ENCODE results near the gene KRT7. TPM values are rescaled to one million over a fixed set of nuclear protein-coding genes. Genes with fewer than 3 reads are reported as not detected.

The KRT7 gene
- total and polyA plus RNA-seq, 9 of the 15 experiments (the other 6 are each of a cell fraction or from before 2014, with no cell fraction given): 1.4 TPM; not detected in 8

DNA sequence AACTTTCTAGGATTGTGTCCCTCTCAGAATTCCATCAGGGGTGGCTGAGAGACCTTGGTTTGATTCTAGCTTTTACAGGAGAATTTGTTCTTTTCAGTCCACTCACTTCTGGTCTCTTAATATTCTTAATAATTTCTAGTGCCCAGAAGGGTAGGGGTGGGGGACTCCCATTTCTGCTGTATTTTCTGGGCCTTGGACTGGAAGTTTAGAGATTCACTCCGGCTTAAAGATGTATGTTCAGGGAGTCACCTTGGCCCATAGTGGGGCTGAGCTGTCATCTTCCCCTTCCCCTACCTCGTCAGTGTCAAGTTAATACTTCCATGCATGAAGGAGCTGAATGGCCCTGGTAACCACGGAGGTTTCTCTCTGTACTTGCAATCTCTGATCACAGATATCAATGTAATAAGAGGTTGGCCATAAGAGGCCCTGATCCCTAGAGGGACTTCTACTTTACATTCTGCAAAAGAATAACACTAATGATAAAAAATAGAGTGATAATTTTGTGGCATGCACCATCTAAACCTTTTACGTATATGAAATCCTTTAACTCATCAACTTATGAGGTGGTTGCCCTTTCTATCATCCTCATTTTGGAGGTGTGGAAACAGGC is 51.6 kb downstream of the KRT7 start (continued):
- TF ChIP-seq, protein P1, sequence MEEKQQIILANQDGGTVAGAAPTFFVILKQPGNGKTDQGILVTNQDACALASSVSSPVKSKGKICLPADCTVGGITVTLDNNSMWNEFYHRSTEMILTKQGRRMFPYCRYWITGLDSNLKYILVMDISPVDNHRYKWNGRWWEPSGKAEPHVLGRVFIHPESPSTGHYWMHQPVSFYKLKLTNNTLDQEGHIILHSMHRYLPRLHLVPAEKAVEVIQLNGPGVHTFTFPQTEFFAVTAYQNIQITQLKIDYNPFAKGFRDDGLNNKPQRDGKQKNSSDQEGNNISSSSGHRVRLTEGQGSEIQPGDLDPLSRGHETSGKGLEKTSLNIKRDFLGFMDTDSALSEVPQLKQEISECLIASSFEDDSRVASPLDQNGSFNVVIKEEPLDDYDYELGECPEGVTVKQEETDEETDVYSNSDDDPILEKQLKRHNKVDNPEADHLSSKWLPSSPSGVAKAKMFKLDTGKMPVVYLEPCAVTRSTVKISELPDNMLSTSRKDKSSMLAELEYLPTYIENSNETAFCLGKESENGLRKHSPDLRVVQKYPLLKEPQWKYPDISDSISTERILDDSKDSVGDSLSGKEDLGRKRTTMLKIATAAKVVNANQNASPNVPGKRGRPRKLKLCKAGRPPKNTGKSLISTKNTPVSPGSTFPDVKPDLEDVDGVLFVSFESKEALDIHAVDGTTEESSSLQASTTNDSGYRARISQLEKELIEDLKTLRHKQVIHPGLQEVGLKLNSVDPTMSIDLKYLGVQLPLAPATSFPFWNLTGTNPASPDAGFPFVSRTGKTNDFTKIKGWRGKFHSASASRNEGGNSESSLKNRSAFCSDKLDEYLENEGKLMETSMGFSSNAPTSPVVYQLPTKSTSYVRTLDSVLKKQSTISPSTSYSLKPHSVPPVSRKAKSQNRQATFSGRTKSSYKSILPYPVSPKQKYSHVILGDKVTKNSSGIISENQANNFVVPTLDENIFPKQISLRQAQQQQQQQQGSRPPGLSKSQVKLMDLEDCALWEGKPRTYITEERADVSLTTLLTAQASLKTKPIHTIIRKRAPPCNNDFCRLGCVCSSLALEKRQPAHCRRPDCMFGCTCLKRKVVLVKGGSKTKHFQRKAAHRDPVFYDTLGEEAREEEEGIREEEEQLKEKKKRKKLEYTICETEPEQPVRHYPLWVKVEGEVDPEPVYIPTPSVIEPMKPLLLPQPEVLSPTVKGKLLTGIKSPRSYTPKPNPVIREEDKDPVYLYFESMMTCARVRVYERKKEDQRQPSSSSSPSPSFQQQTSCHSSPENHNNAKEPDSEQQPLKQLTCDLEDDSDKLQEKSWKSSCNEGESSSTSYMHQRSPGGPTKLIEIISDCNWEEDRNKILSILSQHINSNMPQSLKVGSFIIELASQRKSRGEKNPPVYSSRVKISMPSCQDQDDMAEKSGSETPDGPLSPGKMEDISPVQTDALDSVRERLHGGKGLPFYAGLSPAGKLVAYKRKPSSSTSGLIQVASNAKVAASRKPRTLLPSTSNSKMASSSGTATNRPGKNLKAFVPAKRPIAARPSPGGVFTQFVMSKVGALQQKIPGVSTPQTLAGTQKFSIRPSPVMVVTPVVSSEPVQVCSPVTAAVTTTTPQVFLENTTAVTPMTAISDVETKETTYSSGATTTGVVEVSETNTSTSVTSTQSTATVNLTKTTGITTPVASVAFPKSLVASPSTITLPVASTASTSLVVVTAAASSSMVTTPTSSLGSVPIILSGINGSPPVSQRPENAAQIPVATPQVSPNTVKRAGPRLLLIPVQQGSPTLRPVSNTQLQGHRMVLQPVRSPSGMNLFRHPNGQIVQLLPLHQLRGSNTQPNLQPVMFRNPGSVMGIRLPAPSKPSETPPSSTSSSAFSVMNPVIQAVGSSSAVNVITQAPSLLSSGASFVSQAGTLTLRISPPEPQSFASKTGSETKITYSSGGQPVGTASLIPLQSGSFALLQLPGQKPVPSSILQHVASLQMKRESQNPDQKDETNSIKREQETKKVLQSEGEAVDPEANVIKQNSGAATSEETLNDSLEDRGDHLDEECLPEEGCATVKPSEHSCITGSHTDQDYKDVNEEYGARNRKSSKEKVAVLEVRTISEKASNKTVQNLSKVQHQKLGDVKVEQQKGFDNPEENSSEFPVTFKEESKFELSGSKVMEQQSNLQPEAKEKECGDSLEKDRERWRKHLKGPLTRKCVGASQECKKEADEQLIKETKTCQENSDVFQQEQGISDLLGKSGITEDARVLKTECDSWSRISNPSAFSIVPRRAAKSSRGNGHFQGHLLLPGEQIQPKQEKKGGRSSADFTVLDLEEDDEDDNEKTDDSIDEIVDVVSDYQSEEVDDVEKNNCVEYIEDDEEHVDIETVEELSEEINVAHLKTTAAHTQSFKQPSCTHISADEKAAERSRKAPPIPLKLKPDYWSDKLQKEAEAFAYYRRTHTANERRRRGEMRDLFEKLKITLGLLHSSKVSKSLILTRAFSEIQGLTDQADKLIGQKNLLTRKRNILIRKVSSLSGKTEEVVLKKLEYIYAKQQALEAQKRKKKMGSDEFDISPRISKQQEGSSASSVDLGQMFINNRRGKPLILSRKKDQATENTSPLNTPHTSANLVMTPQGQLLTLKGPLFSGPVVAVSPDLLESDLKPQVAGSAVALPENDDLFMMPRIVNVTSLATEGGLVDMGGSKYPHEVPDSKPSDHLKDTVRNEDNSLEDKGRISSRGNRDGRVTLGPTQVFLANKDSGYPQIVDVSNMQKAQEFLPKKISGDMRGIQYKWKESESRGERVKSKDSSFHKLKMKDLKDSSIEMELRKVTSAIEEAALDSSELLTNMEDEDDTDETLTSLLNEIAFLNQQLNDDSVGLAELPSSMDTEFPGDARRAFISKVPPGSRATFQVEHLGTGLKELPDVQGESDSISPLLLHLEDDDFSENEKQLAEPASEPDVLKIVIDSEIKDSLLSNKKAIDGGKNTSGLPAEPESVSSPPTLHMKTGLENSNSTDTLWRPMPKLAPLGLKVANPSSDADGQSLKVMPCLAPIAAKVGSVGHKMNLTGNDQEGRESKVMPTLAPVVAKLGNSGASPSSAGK (IDR thresholded peaks at IDR 0.05): no peak
- TF ChIP-seq, protein P2, sequence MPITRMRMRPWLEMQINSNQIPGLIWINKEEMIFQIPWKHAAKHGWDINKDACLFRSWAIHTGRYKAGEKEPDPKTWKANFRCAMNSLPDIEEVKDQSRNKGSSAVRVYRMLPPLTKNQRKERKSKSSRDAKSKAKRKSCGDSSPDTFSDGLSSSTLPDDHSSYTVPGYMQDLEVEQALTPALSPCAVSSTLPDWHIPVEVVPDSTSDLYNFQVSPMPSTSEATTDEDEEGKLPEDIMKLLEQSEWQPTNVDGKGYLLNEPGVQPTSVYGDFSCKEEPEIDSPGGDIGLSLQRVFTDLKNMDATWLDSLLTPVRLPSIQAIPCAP (CRISPR knock-in tag; IDR thresholded peaks at IDR 0.05; ENCODE audit: borderline replicate concordance): no peak
- TF ChIP-seq, protein P3, sequence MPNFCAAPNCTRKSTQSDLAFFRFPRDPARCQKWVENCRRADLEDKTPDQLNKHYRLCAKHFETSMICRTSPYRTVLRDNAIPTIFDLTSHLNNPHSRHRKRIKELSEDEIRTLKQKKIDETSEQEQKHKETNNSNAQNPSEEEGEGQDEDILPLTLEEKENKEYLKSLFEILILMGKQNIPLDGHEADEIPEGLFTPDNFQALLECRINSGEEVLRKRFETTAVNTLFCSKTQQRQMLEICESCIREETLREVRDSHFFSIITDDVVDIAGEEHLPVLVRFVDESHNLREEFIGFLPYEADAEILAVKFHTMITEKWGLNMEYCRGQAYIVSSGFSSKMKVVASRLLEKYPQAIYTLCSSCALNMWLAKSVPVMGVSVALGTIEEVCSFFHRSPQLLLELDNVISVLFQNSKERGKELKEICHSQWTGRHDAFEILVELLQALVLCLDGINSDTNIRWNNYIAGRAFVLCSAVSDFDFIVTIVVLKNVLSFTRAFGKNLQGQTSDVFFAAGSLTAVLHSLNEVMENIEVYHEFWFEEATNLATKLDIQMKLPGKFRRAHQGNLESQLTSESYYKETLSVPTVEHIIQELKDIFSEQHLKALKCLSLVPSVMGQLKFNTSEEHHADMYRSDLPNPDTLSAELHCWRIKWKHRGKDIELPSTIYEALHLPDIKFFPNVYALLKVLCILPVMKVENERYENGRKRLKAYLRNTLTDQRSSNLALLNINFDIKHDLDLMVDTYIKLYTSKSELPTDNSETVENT (CRISPR knock-in tag; IDR thresholded peaks at IDR 0.05): no peak

Data from K562 (cell line).